Activated CD4-positive, alpha-beta T cell treated with anti-CD3 and anti-CD28 coated beads, Interleukin-2, amount 50 U/mL, for 1 hour (primary cell): ENCODE results near the gene PLXNA1.

ENCODE experiments used
- DNase-seq: peaks from one replicate; pipeline ENCODE4 v3.0.0-alpha.2; 2020

PLXNA1 gene

GRCh38 chr3:126954141-126954842, 28.6 kb upstream of the PLXNA1 start:
- no peak for DNase-seq

- no peak for DNase-seq
These were observed 27.7 kb upstream of the PLXNA1 start for GRCh38 chr3:126955004-126955790.

GRCh38 chr3:126956361-126956760, 26.6 kb upstream of the PLXNA1 start:
- DNase-seq, result no peak

GRCh38 chr3:126956866-126957650, 25.9 kb upstream of the PLXNA1 start:
- no peak for DNase-seq

GRCh38 chr3:126957776-126958637, 24.9 kb upstream of the PLXNA1 start:
- no peak for DNase-seq

- DNase-seq, result no peak
These were observed 24.3 kb upstream of the PLXNA1 start for GRCh38 chr3:126958638-126959085.

- no peak for DNase-seq
These were observed 23.6 kb upstream of the PLXNA1 start for GRCh38 chr3:126959136-126959920.

- DNase-seq, result no peak
These were observed 22.9 kb upstream of the PLXNA1 start for GRCh38 chr3:126959921-126960603.

GRCh38 chr3:126960604-126960995, 22.3 kb upstream of the PLXNA1 start:
- DNase-seq, result no peak

- DNase-seq, result no peak
These were observed 21.6 kb upstream of the PLXNA1 start for GRCh38 chr3:126961191-126961790.

- no peak for DNase-seq
These were observed 21.0 kb upstream of the PLXNA1 start for GRCh38 chr3:126961791-126962461.

- no peak for DNase-seq
These were observed 20.2 kb upstream of the PLXNA1 start for GRCh38 chr3:126962756-126963155.

- DNase-seq, result no peak
These were observed 19.4 kb upstream of the PLXNA1 start for GRCh38 chr3:126963261-126964190.

GRCh38 chr3:126964261-126964660, 18.7 kb upstream of the PLXNA1 start:
- DNase-seq, result no peak

GRCh38 chr3:126964950-126965349, 18.0 kb upstream of the PLXNA1 start:
- DNase-seq, result no peak

GRCh38 chr3:126965526-126966080, 17.3 kb upstream of the PLXNA1 start:
- DNase-seq, result no peak

- no peak for DNase-seq
These were observed 15.5 kb upstream of the PLXNA1 start for GRCh38 chr3:126967386-126967785.
